Muscle layer of colon (tissue), 2 donors: ENCODE measurements around the gene KCNS1.

Source experiments
- H3K27ac ChIP-seq: one replicate; pipeline ENCODE4 v1.7.0; 2013; ENCODE audit warnings: low read depth, mild to moderate bottlenecking, low read length, moderate library complexity
- H3K27me3 ChIP-seq, 2 donors: one replicate each; pipeline ENCODE4 v1.7.0; 2013; ENCODE audit warnings: low read length in 2 of 2, mild to moderate bottlenecking in 2 of 2; ENCODE audit not compliant: insufficient read depth in 2 of 2, control insufficient read depth in 1 of 2
- H3K36me3 ChIP-seq: one replicate; pipeline ENCODE4 v1.7.0; 2013; ENCODE audit warnings: mild to moderate bottlenecking, low read length; ENCODE audit not compliant: insufficient read depth
- H3K4me1 ChIP-seq: one replicate; pipeline ENCODE4 v1.7.0; 2013; ENCODE audit warnings: mild to moderate bottlenecking, low read length; ENCODE audit not compliant: insufficient read depth
- H3K4me3 ChIP-seq, 2 donors: one replicate each; pipeline ENCODE4 v1.7.0; 2013; ENCODE audit warnings: low read length in 2 of 2, low read depth in 1 of 2, mild to moderate bottlenecking in 1 of 2, moderate library complexity in 1 of 2
- H3K9ac ChIP-seq: one replicate; pipeline ENCODE4 v1.7.0; 2013; ENCODE audit warnings: low read length
- H3K9me3 ChIP-seq: one replicate; pipeline ENCODE4 v1.7.0; 2013; ENCODE audit warnings: mild to moderate bottlenecking, low read length
- donor health status: abdominal sarcoma.
- donor health status: Adenocarcinoma of cecum.

KCNS1 gene

GRCh38 chr20:45090481-45090880 is 10.4 kb downstream of the KCNS1 start:
- no peaks in the 10 kb centered on the region for H3K9me3 ChIP-seq

GRCh38 chr20:45088247-45088646 is 12.7 kb downstream of the KCNS1 start:
- Histone ChIP-seq H3K4me1 (peaks cover 9% of the 10 kb centered on the region), H3K27me3 (no peaks in the 10 kb centered on the region), H3K9me3 (no peaks in the 10 kb centered on the region), H3K36me3 (no peaks in the 10 kb centered on the region), H3K27ac (no peak overlapping the region), H3K9ac (no peak overlapping the region), H3K4me3 (no peak overlapping the region)

More at GRCh38 chr20:45090481-45090880, 10.4 kb downstream of the KCNS1 start:
- Histone ChIP-seq H3K4me3 (no peak overlapping the region), H3K27me3 (no peaks in the 10 kb centered on the region), H3K36me3 (no peaks in the 10 kb centered on the region), H3K4me1 (peaks cover 9% of the 10 kb centered on the region), H3K9ac (no peak overlapping the region), H3K27ac (no peak overlapping the region)

DNA sequence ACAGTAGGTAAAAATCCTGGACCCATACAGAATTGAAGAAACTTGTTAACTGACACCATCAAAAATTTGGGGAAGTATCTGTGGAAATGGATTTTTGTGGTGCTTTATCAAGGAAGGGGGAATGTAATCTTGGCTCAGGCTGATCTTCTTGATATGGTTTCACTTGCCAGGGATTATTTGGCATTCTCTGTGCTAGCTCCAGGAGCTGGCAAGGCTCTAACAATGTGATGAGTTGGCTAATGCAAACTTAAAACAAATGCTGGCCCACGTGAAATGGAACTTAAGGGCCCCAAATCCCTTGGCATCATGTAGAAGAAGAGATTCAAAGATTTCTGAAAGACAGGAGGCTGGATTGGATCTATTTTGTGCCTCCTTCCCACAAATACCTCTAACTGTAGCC is 13.1 kb downstream of the KCNS1 start:
- Histone ChIP-seq H3K27ac (no peak overlapping the region), H3K4me1 (peaks cover 9% of the 10 kb centered on the region), H3K4me3 (no peak overlapping the region), H3K9ac (no peak overlapping the region), H3K9me3 (no peaks in the 10 kb centered on the region), H3K27me3 (no peaks in the 10 kb centered on the region), H3K36me3 (no peaks in the 10 kb centered on the region)

DNA sequence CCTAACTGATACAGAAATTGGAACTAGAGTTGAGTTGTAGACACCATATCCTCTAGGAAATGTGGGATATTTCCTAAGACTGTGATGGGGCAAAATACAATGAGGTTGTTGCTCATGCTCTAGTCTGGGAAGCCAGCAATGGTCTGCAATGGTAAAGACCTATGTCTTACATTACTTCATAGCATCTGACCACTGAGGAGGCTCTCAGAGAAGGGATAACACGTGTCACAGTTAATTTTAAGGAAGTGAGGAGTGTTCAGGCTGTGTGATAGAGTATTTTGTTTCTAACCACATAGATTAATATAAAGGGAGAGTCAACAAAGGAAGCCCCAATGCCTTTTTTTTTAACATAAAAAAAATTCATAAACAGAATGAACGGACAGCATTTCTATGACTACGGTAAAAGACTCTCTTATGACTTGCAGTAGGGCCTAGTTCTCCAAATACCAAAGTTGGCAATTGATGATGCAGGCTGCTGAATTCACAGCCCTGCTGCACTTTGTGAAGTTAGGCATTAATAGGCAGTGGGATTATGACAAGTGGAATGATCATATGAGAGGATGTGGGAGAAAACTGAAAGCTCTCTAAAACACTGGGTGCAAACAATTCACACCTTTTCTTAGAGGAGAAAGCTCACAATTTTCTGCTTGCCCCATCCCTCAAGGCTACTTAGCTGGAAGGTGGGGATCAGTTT is 13.7 kb downstream of the KCNS1 start:
- Histone ChIP-seq H3K4me3 (no peak overlapping the region), H3K27me3 (no peaks in the 10 kb centered on the region), H3K9ac (no peak overlapping the region), H3K27ac (no peak overlapping the region), H3K9me3 (no peaks in the 10 kb centered on the region), H3K4me1 (peaks cover 9% of the 10 kb centered on the region), H3K36me3 (no peaks in the 10 kb centered on the region)

GRCh38 chr20:45085867-45086266 is 15.1 kb downstream of the KCNS1 start:
- Histone ChIP-seq H3K4me3 (no peak overlapping the region), H3K9ac (no peak overlapping the region), H3K27me3 (no peaks in the 10 kb centered on the region), H3K4me1 (peaks cover 9% of the 10 kb centered on the region), H3K27ac (no peak overlapping the region), H3K36me3 (peaks cover 3% of the 10 kb centered on the region), H3K9me3 (no peaks in the 10 kb centered on the region)

- H3K36me3 ChIP-seq, result peaks cover 8% of the 10 kb centered on the region
- H3K4me1 ChIP-seq, result peaks cover 9% of the 10 kb centered on the region
- no peak overlapping the region for H3K27ac ChIP-seq
- H3K4me3 ChIP-seq, result no peak overlapping the region
- no peaks in the 10 kb centered on the region for H3K27me3 ChIP-seq
- no peak overlapping the region for H3K9ac ChIP-seq
- H3K9me3 ChIP-seq, result no peaks in the 10 kb centered on the region
These were observed 15.6 kb downstream of the KCNS1 start for GRCh38 chr20:45085289-45085688.

GRCh38 chr20:45083127-45083526 is 17.8 kb downstream of the KCNS1 start:
- H3K9ac ChIP-seq, result no peak overlapping the region
- no peaks in the 10 kb centered on the region for H3K9me3 ChIP-seq
- no peak overlapping the region for H3K27ac ChIP-seq
- peaks cover 7% of the 10 kb centered on the region for H3K4me1 ChIP-seq
- H3K36me3 ChIP-seq, result peaks cover 17% of the 10 kb centered on the region
- no peak overlapping the region for H3K4me3 ChIP-seq
- no peaks in the 10 kb centered on the region for H3K27me3 ChIP-seq

DNA sequence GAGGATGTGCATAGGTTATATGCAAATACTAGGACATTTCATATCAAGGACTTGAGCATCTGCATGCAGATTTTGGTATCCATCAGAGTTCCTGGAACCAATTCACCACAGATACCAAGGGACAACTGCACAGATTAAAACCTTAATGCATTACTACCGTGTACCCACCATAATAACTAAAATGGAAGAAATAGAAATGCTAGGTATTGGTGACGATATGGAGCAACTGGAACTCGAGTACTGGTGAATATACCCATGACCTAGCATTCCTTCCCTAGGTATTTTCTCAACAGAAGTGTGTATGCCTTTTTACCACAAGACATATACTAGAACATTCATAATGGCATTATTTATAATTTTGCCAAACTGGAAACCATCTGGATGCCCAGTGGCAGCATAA is 18.5 kb downstream of the KCNS1 start:
- H3K4me1 ChIP-seq, result peaks cover under 1% of the 10 kb centered on the region
- H3K4me3 ChIP-seq, result no peak overlapping the region
- H3K9ac ChIP-seq, result no peak overlapping the region
- no peak overlapping the region for H3K27ac ChIP-seq
- H3K9me3 ChIP-seq, result no peaks in the 10 kb centered on the region
- peaks cover 17% of the 10 kb centered on the region for H3K36me3 ChIP-seq
- H3K27me3 ChIP-seq, result no peaks in the 10 kb centered on the region

DNA sequence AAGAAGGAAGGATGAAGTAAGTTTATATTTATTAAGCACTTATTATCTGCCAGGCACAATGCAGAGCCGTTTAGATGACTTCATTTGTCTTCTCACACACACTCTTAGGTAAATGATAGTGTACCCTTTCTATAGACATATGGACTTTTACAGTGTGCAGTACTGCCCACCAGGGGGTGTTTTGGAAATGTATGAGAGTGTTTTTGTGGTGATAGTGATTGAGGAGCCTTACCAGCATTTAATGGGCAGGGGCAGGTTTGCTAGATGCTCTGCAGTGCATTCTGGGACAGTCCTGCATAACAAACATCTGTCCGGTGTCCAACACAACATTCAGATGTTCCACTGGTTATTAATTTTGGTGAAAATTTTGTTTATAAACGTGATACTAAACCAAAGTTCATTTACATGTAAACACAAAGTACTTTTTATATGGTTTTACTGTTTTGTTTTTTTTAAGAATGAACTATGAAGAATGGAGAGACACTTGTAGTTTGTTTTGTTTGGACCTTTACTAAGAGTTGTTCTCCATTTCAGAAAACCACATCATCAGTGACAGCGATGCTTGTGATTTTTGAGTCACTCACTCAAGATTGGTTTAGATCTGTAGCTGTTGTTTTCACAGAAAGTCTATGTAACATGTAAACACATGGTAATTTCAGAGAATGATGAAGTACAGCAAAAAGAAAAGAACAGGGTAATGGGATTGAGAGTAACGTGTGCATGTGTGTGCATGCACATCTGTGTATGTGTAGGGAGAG is 19.9 kb downstream of the KCNS1 start:
- Histone ChIP-seq H3K27ac (no peak overlapping the region), H3K27me3 (no peaks in the 10 kb centered on the region), H3K4me1 (no peaks in the 10 kb centered on the region), H3K4me3 (no peak overlapping the region), H3K9me3 (no peaks in the 10 kb centered on the region), H3K9ac (no peak overlapping the region), H3K36me3 (peaks cover 19% of the 10 kb centered on the region)

DNA sequence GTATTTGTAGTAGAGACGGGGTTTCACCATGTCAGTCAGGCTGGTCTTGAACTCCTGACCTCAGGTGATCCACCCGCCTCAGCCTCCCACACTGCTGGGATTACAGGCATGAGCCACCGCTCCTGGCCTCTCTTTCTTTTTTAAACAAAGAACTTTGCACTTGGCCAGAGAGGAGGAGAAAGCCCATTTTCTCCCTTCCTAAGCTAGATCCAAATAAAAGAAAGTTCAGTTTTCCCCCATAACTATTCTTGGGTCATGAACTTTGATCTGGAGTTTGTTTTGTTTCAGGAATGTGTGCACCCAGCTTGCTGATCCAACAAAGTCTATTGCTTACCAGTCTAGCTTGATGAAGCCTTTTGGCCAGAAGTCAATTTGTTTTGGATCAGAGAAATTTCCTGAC is 23.4 kb downstream of the KCNS1 start:
- Histone ChIP-seq H3K36me3 (peaks cover 31% of the 10 kb centered on the region), H3K9ac (no peak overlapping the region)

GRCh38 chr20:45073221-45073620 is 27.7 kb downstream of the KCNS1 start:
- Histone ChIP-seq H3K27ac (no peak overlapping the region), H3K4me3 (no peak overlapping the region), H3K4me1 (no peaks in the 10 kb centered on the region), H3K27me3 (no peaks in the 10 kb centered on the region), H3K9ac (no peak overlapping the region), H3K9me3 (no peaks in the 10 kb centered on the region), H3K36me3 (peaks cover 13% of the 10 kb centered on the region)

More for the DNA sequence above, 23.4 kb downstream of the KCNS1 start:
- H3K9me3 ChIP-seq, result no peaks in the 10 kb centered on the region
- no peak overlapping the region for H3K27ac ChIP-seq
- H3K4me3 ChIP-seq, result no peak overlapping the region
- no peaks in the 10 kb centered on the region for H3K27me3 ChIP-seq
- H3K4me1 ChIP-seq, result no peaks in the 10 kb centered on the region

GRCh38 chr20:45072066-45072465 is 28.9 kb downstream of the KCNS1 start:
- Histone ChIP-seq H3K27ac (no peak overlapping the region), H3K27me3 (no peaks in the 10 kb centered on the region), H3K36me3 (peaks cover 13% of the 10 kb centered on the region), H3K4me1 (no peaks in the 10 kb centered on the region), H3K9ac (no peak overlapping the region), H3K9me3 (no peaks in the 10 kb centered on the region), H3K4me3 (no peak overlapping the region)
